ACC112 (cell line): Measurements from ENCODE around the gene SCAPER.
"Not testable (repeated sequence)": the region's sequence is repeated elsewhere in the genome, so short reads cannot be mapped to it uniquely, and the experiment has no call there.

Experiments used
- H2AFZ ChIP-seq: fragments of 200-600 bp; sonication (generic); one replicate; pipeline ENCODE4 v1.6.0; 2017; ENCODE audit warnings: antibody characterized with exemption, low read length; ENCODE audit not compliant: unreplicated experiment
- H3K27ac ChIP-seq: fragments of 200-600 bp; sonication (generic); 2 replicates; pipeline ENCODE4 v1.5.1; 2014; ENCODE audit warnings: low read depth, mild to moderate bottlenecking, antibody characterized with exemption, low read length, moderate library complexity
- H3K27me3 ChIP-seq: fragments of 200-600 bp; sonication (generic); 2 replicates; pipeline ENCODE4 v1.6.1; 2014; ENCODE audit warnings: mild to moderate bottlenecking, antibody characterized with exemption, low read length, moderate library complexity, mixed read lengths; ENCODE audit not compliant: insufficient read depth
- H3K36me3 ChIP-seq: fragments of 200-600 bp; sonication (generic); 2 replicates; pipeline ENCODE4 v1.6.1; 2016; ENCODE audit warnings: mild to moderate bottlenecking, antibody characterized with exemption, low read length, moderate library complexity, mixed read lengths; ENCODE audit not compliant: insufficient read depth
- H3K4me1 ChIP-seq: fragments of 200-600 bp; sonication (generic); one replicate; pipeline ENCODE4 v1.6.1; 2016; ENCODE audit warnings: low read length, mixed read lengths; ENCODE audit not compliant: insufficient read depth, unreplicated experiment, control insufficient read depth
- H3K4me3 ChIP-seq: fragments of 200-600 bp; sonication (generic); 2 replicates; pipeline ENCODE4 v1.5.1; 2014; ENCODE audit warnings: mild to moderate bottlenecking, low read depth, low read length
- H3K79me2 ChIP-seq: fragments of 200-600 bp; sonication (generic); one replicate; pipeline ENCODE4 v1.6.0; 2016; ENCODE audit warnings: low read length; ENCODE audit not compliant: control insufficient read depth, unreplicated experiment, insufficient read depth

The SCAPER gene

DNA sequence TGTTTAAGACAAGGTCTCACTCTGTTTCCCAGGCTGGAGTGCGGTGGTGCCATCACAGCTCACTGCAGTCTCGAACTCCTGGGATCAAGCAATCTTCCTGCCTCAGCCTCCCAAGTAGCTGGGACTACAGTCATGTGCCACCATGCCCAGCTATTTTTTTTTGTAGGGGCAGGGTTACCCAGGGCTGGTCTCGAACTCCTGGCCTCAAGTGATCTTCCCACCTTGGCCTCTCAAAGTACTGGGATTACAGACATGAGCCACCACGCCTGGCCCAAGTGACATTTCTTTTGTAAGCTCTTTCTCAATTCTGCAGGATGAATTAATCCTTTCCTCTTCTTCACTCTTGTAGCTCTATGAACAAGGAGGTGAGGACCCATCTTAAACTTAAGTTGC, 592.0 kb downstream of the SCAPER start:
- not testable (repeated sequence) for H3K27me3 ChIP-seq, H3K4me3 ChIP-seq, H3K36me3 ChIP-seq
- H3K27ac ChIP-seq = peak overlapping the region; percentile 25; the same call in 1 of the 2 replicates
- peaks cover 29% of the 10 kb centered on the region for H3K79me2 ChIP-seq
- H2AFZ ChIP-seq = peak overlapping the region; percentile 37
- peaks cover 22% of the 10 kb centered on the region for H3K4me1 ChIP-seq

DNA sequence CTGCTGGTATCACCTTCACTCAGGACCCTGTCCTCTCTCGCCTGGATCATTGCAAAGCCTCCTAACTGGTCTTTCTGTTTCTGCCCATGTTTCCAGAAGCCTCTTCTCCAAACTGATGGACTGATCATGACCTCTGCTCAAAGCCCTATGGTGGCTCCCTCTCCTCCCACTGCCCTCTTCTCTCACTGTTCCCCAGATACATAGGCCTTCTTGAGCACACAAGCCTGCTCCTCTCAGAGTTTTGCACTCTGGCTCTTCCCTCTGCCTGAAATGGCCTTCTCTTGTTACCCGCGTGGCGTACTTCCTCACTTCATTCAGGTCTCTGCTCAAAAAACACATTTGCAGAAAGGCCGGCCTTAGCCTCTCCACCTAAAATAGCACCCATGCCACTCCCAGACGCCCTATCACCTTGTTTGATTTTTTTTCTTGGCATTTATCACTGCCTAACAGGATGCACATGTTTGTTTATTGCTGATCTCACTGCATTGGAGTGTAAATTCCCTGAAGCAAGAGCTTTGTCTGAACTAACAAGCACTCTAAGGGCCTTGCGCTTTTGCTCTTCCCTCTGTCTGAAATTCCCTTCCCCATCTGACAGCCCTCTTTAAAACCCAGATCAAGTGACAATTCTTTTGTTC, 592.5 kb downstream of the SCAPER start:
- Histone ChIP-seq H3K27ac (peak overlapping the region; percentile 25), H3K36me3 (no peaks in the 10 kb centered on the region), H3K27me3 (no peaks in the 10 kb centered on the region), H3K79me2 (peaks cover 34% of the 10 kb centered on the region), H3K4me1 (peaks cover 22% of the 10 kb centered on the region), H3K4me3 (no peak overlapping the region), H2AFZ (peak overlapping the region; percentile 37)

GRCh38 chr15:76311100-76311953, 593.8 kb downstream of the SCAPER start, which contains the start of gene ETFA:
Gene ETFA (minus strand): TSS chr15:76311469. CDS start chr15:76311388, 81 bp downstream.
- Histone ChIP-seq H3K4me1 (peaks cover 22% of the 10 kb centered on the region), H3K27me3 (no peaks in the 10 kb centered on the region), H3K79me2 (peaks cover 44% of the 10 kb centered on the region), H3K36me3 (no peaks in the 10 kb centered on the region), H3K27ac (peak within 1 kb of the TSS; percentile 57), H2AFZ (peak within 1 kb of the TSS; percentile 57), H3K4me3 (peak within 1 kb of the TSS; percentile 97)

- H3K36me3 ChIP-seq = no peaks in the 10 kb centered on the region
- H3K4me1 ChIP-seq = peaks cover 22% of the 10 kb centered on the region
- H3K27ac ChIP-seq = peak overlapping the region; percentile 57
- no peaks in the 10 kb centered on the region for H3K27me3 ChIP-seq
- H3K4me3 ChIP-seq = peak overlapping the region; percentile 97
- H2AFZ ChIP-seq = peak overlapping the region; percentile 57
- H3K79me2 ChIP-seq = peaks cover 49% of the 10 kb centered on the region
Observed at GRCh38 chr15:76310475-76311099, 594.6 kb downstream of the SCAPER start.

GRCh38 chr15:76309601-76310330, 595.4 kb downstream of the SCAPER start:
- Histone ChIP-seq H2AFZ (no peak overlapping the region), H3K27me3 (no peaks in the 10 kb centered on the region), H3K79me2 (peaks cover 56% of the 10 kb centered on the region), H3K4me1 (peaks cover 22% of the 10 kb centered on the region), H3K4me3 (peak overlapping the region; percentile 97), H3K36me3 (no peaks in the 10 kb centered on the region), H3K27ac (no peak overlapping the region)

DNA sequence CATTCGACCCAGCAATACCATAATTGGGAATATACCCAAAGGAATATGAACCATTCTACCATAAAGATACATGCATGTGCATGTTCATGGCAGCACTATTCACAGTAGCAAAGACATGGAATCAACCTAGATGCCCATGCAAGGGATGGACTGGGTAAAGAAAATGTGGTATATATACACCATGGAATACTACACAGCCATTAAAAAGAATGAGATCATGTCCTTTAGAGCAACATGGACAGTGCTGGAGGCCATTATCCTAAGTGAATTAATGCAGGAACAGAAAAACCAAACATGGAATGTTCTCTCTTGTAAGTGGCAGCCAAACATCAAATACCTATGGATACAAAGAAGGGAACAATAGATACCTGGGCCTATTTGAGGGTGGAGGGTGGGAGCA, 601.2 kb downstream of the SCAPER start:
- H3K79me2 ChIP-seq = peaks cover 86% of the 10 kb centered on the region
- H3K27ac ChIP-seq = no peak overlapping the region
- H3K36me3 ChIP-seq = no peaks in the 10 kb centered on the region
- no peaks in the 10 kb centered on the region for H3K27me3 ChIP-seq
- no peak overlapping the region for H3K4me3 ChIP-seq
- H2AFZ ChIP-seq = no peak overlapping the region
- H3K4me1 ChIP-seq = no peaks in the 10 kb centered on the region

DNA sequence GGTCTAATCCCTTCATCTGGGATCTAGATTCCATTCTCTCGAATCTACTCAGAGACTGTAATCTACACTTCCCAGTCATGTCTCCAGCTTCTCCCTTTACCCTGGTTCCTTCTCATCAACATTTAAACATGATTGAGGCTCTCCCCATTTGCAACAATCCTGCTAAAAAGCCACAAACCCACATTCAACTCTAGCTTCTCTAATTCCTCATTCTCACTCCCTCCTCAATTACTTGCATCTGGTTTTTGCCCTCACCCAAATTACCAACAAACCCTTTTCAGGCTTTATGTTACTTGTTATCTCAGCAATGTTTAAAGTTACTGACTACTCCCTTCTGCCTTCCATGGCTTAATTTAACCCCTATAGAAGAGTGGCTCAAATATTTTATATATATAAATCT, 605.4 kb downstream of the SCAPER start:
- H3K4me1 ChIP-seq = peaks cover under 1% of the 10 kb centered on the region
- peaks cover 87% of the 10 kb centered on the region for H3K79me2 ChIP-seq
- no peaks in the 10 kb centered on the region for H3K36me3 ChIP-seq
- H3K27me3 ChIP-seq = no peaks in the 10 kb centered on the region
- no peak overlapping the region for H3K27ac ChIP-seq
- no peak overlapping the region for H2AFZ ChIP-seq
- no peak overlapping the region for H3K4me3 ChIP-seq

DNA sequence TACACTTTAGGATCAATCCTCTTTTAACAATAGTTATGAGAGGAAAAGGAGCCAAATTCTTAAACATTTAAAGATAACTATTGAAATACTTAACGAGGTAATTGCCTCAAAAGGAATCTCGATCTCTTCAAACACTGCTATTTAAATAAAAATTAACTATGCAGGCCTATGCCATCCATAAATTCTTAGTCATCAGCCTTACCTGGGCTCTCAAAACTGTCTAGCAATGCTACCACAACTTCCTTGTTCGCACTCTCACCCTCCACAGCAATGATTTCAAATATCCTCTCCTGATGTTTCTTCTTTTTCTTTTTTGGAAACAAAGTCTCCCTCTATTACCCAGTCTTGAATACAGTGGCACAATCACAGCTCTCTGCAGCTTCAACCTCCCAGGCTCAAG, 606.2 kb downstream of the SCAPER start:
- peaks cover 3% of the 10 kb centered on the region for H3K4me1 ChIP-seq
- H3K4me3 ChIP-seq = no peak overlapping the region
- H2AFZ ChIP-seq = no peak overlapping the region
- no peak overlapping the region for H3K27ac ChIP-seq
- H3K27me3 ChIP-seq = no peaks in the 10 kb centered on the region
- peaks cover 90% of the 10 kb centered on the region for H3K79me2 ChIP-seq
- H3K36me3 ChIP-seq = no peaks in the 10 kb centered on the region

DNA sequence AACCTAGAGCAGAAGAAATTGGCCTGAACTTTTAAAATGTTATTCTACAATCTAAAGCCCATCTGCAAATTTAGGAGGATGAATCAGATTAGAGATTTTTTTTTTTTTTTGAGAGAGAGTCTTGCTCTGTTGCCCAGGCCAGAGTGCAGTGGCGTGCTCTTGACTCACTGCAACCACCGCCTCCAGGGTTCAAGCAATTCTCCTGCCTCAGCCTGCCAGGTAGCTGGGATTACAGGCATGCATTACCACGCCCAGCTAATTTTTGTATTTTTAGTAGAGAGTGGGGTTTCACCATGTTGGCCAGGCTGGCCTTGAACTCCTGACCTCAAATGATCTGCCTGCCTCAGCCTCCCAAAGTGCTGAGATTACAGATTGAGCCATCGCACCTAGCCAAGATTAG, 607.2 kb downstream of the SCAPER start:
- H2AFZ ChIP-seq, H3K36me3 ChIP-seq, H3K4me3 ChIP-seq, H3K27ac ChIP-seq, H3K27me3 ChIP-seq: not testable (repeated sequence)
- H3K4me1 ChIP-seq = peaks cover 12% of the 10 kb centered on the region
- H3K79me2 ChIP-seq = peaks cover 89% of the 10 kb centered on the region
